ENCODE data around the gene LRBA.

DNA sequence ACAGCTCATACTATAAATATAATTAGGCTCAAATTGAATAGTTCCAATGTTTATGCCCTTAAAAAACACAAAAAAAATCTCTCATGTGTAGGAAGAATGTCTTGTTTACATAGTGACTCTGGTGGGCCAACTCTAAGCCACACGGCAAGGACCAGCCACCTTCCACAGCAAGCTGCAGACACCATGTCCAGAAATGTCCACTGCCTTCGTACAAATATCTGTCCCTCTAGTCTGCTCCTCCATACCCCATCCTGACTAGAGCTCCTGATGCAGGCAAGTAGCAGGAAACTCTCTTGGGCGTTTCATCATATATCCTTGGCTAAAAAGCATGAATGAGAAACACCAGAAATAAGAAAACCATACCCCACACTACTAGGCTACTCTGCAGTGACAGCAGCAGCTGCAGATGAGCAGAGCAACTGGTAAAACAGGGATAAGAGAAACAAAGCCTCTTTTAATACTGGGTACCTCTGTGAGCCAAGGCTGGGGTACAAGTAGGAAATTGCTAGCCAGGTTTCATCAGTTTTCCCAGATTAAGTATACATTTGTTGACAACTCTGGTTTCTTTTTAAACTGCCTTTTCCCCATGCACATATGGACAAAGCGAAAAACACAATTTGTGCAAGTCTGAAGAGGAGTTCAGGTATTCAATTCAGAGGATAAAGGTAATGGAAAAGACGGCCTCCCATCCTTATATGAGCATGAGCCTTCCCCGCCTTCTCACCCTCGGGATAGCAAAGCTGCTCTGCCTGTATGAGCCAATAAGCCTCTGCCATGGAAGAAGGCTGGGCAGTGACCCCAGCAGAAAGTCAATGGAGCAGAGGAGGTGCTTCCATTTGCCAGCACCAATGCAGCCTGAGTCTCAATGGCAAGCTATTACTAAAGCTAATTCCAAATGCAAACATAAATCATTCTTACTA lies 691.4 kb downstream of the LRBA start:
- TF ChIP-seq, protein P1, sequence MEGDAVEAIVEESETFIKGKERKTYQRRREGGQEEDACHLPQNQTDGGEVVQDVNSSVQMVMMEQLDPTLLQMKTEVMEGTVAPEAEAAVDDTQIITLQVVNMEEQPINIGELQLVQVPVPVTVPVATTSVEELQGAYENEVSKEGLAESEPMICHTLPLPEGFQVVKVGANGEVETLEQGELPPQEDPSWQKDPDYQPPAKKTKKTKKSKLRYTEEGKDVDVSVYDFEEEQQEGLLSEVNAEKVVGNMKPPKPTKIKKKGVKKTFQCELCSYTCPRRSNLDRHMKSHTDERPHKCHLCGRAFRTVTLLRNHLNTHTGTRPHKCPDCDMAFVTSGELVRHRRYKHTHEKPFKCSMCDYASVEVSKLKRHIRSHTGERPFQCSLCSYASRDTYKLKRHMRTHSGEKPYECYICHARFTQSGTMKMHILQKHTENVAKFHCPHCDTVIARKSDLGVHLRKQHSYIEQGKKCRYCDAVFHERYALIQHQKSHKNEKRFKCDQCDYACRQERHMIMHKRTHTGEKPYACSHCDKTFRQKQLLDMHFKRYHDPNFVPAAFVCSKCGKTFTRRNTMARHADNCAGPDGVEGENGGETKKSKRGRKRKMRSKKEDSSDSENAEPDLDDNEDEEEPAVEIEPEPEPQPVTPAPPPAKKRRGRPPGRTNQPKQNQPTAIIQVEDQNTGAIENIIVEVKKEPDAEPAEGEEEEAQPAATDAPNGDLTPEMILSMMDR (IDR thresholded peaks at IDR 0.05) = no peak
- no peak for TF ChIP-seq POLR2A (IDR thresholded peaks at IDR 0.05)
- TF ChIP-seq EP300 (IDR thresholded peaks at IDR 0.05) = no peak
- TF ChIP-seq POLR2AphosphoS5 (IDR thresholded peaks at IDR 0.05) = no peak

Measured in stomach (tissue), 4 donors.